Natural killer cell (primary cell): Measurements from ENCODE around the gene CALB2. TPM values are rescaled to one million over a fixed set of nuclear protein-coding genes. Genes with fewer than 3 reads are reported as not detected.

Experiments used
- ATAC-seq, 3 donors: fragments of 150-1000 bp in 2 of 3; fragments of 200-7000 bp in 1 of 3; cut with Tn5 transposase; 1 replicate in 1 of 3; 2 replicates in 2 of 3; pipeline ENCODE4 v1.10.0; 2021; ENCODE audit warnings: mild to moderate bottlenecking in 2 of 3, moderate library complexity in 2 of 3
- DNase-seq, 2 donors: peaks; one replicate each; pipeline versions ENCODE4 v3.0.0 to v3.0.0-alpha.2; 2013 to 2021; ENCODE audit warnings: mixed read lengths in 1 of 2
- H3K27ac ChIP-seq: one replicate; pipeline ENCODE4 v1.5.1; 2013; ENCODE audit warnings: mild to moderate bottlenecking, low read length
- H3K27me3 ChIP-seq: one replicate; pipeline ENCODE4 v1.6.1; 2013; ENCODE audit warnings: low read length; ENCODE audit not compliant: control insufficient read depth, insufficient read depth
- H3K36me3 ChIP-seq: one replicate; pipeline ENCODE4 v1.6.1; 2013; ENCODE audit warnings: low read length; ENCODE audit not compliant: control insufficient read depth, insufficient read depth
- H3K4me1 ChIP-seq: one replicate; pipeline ENCODE4 v1.6.1; 2013; ENCODE audit warnings: low read length; ENCODE audit not compliant: control insufficient read depth, insufficient read depth
- H3K4me3 ChIP-seq: one replicate; pipeline ENCODE4 v1.5.1; 2013; ENCODE audit warnings: low read length
- H3K9me3 ChIP-seq: one replicate; pipeline ENCODE4 v1.6.1; 2013; ENCODE audit warnings: low read length; ENCODE audit not compliant: control insufficient read depth, insufficient read depth
- H3K27ac Mint-ChIP-seq, 2 donors: one replicate each; pipeline ENCODE4 v1.8.0; 2022; ENCODE audit warnings: mild to moderate bottlenecking in 2 of 2, mixed read lengths in 2 of 2, moderate library complexity in 1 of 2
- H3K27me3 Mint-ChIP-seq, 2 donors: one replicate each; pipeline ENCODE4 v1.8.0; 2022; ENCODE audit warnings: low read depth in 2 of 2, mixed read lengths in 2 of 2
- H3K36me3 Mint-ChIP-seq: one replicate; pipeline ENCODE4 v1.8.0; 2022; ENCODE audit warnings: mixed read lengths
- H3K4me1 Mint-ChIP-seq, 2 donors: one replicate each; pipeline ENCODE4 v1.8.0; 2022; ENCODE audit warnings: mixed read lengths in 2 of 2
- H3K4me3 Mint-ChIP-seq: one replicate; pipeline ENCODE4 v1.8.0; 2022; ENCODE audit warnings: mild to moderate bottlenecking, moderate library complexity, mixed read lengths
- H3K9me3 Mint-ChIP-seq, 2 donors: one replicate each; pipeline ENCODE4 v1.8.0; 2022; ENCODE audit warnings: mixed read lengths in 2 of 2
- WGBS: methylation state at CpG from one replicate; pipeline ENCODE4 v1.1.7; 2013; ENCODE audit warnings: missing lambda C conversion rate; ENCODE audit not compliant: insufficient coverage; 5-methylcytosine and 5-hydroxymethylcytosine counted together
- intact Hi-C: fragments of 100-400 bp; cut with micrococcal nuclease; formaldehyde crosslinking; loops from one replicate; pipeline ENCODE4 v1.14.2; 2022
- total RNA-seq, 4 donors: library from RNA; stranded (reverse); fragments of 120-200 nt in 1 of 4; gene quantifications; one replicate each; pipeline versions ENCODE4 v1.2.3 to v1.2.4, GENCODE V29; 2013 to 2022
- TF ChIP-seq, protein P1 (sequence below): fragments of 200-600 bp; IDR thresholded peaks from one replicate; pipeline ENCODE4 v1.8.0; 2022; ENCODE audit warnings: antibody characterized with exemption

CALB2 gene
- total RNA-seq, 3 donors from 2014 or later (not counting 1 experiment from before 2014, with no cell fraction given) = not detected

DNA sequence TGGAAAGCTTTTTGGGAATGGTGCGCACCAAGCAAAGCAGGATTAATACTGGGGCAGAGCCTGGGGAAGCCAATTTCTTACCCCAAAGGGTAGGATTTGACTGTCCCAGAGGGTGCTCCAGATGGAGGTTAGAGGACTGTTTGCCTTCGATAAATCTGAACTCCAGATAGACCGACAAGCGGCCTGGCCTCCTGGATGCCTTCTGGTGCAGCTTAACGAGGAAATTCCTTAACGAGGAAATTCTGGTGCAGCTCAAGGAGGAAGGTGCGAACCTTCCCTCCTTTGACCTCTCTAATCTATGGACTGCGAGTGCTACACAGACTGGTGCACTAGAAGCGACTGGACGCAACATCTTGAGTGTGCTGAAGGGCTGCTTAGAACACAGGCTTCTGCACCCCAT is 6.5 kb downstream of the CALB2 start:
- H3K4me3 Mint-ChIP-seq = no peak overlapping the region
- Histone ChIP-seq H3K9me3 (no peaks in the 10 kb centered on the region), H3K36me3 (no peaks in the 10 kb centered on the region), H3K4me1 (no peaks in the 10 kb centered on the region), H3K4me3 (no peak overlapping the region), H3K27ac (no peak overlapping the region), H3K27me3 (no peaks in the 10 kb centered on the region)
- 87% methylated on average over 10 of the region's 10 CpGs for WGBS
- H3K9me3 Mint-ChIP-seq = no peaks in the 10 kb centered on the region
- peaks cover 0 to 5% of the 10 kb centered on the region in 2 donors for H3K4me1 Mint-ChIP-seq
- intact Hi-C loops = no loop called here
- ATAC-seq (no peak), DNase-seq (no peak)
- TF ChIP-seq, protein P1, sequence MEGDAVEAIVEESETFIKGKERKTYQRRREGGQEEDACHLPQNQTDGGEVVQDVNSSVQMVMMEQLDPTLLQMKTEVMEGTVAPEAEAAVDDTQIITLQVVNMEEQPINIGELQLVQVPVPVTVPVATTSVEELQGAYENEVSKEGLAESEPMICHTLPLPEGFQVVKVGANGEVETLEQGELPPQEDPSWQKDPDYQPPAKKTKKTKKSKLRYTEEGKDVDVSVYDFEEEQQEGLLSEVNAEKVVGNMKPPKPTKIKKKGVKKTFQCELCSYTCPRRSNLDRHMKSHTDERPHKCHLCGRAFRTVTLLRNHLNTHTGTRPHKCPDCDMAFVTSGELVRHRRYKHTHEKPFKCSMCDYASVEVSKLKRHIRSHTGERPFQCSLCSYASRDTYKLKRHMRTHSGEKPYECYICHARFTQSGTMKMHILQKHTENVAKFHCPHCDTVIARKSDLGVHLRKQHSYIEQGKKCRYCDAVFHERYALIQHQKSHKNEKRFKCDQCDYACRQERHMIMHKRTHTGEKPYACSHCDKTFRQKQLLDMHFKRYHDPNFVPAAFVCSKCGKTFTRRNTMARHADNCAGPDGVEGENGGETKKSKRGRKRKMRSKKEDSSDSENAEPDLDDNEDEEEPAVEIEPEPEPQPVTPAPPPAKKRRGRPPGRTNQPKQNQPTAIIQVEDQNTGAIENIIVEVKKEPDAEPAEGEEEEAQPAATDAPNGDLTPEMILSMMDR = no peak
- H3K36me3 Mint-ChIP-seq = no peaks in the 10 kb centered on the region
- peaks cover 0 to 9% of the 10 kb centered on the region in 2 donors for H3K27me3 Mint-ChIP-seq
- H3K27ac Mint-ChIP-seq = no peak overlapping the region

DNA sequence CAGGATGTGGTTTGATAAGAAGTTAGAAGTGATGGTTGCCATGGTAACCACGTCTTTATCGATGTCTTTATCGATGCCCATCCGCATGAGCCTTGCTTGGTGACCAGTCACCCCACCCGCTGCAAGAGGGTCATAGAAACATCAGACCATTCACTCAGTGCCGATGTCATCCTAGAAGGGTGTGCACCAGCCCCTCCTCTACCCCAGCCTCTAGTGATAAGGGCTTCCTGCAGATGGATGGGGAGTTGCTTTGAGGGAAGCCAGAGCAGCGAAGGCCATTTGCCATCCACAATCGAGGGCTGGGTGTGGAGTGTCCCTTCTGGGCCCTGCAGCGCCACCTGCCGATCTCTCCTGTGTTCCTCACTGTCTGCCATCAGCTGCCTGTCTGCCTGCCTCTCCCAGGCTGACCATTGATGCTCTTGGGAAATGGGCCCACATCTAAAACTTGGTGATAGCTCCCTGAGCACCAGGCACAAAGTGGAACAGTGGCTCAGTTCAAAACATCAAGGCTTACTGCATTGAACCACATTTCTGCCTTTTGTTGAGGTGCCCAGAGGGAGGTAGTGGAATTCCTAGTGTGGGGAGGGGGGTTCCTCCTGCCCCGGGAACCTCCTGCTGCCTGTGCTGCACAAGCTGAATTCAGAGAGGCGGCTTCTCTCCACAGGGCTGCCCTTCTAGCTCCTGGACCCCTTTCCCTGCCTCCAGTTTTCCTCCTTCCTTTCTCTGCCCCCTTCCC is 8.9 kb downstream of the CALB2 start:
- H3K27ac Mint-ChIP-seq = no peak overlapping the region
- Histone ChIP-seq H3K27ac (no peak overlapping the region), H3K27me3 (no peaks in the 10 kb centered on the region), H3K4me3 (no peak overlapping the region), H3K4me1 (no peaks in the 10 kb centered on the region), H3K36me3 (no peaks in the 10 kb centered on the region), H3K9me3 (no peaks in the 10 kb centered on the region)
- peaks cover 0 to 5% of the 10 kb centered on the region in 2 donors for H3K4me1 Mint-ChIP-seq
- no peaks in the 10 kb centered on the region for H3K9me3 Mint-ChIP-seq
- TF ChIP-seq, protein P1 = no peak
- WGBS = 59% methylated on average over 12 of the region's 12 CpGs
- H3K27me3 Mint-ChIP-seq = peaks cover 7 to 16% of the 10 kb centered on the region in 2 donors
- ATAC-seq (peak in 2 of 3 donors; percentile 36 to 59), DNase-seq (peak in 1 of 2 donors; percentile 16)
- no peak overlapping the region for H3K4me3 Mint-ChIP-seq
- intact Hi-C loops = no loop called here
- no peaks in the 10 kb centered on the region for H3K36me3 Mint-ChIP-seq

DNA sequence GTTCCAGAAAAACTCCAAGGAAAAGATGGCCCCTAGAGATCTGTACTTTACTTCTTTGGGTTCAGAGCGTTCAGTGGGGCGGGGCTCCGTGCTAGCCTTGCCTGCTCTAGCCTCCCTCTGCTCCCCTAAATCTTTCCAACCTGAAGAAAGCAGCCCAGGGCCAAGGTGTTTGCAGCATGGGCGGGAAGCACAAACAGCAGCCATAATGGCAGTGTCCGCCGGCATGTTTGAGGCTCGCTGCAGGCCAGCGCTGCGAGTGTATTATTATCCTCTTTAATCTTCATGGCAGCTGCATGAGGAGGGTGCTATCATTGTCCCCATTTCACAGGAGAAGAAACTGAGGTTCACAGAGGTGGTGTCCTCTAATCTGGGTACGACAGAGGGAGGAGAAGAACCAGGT is 10.4 kb downstream of the CALB2 start:
- H3K27me3 Mint-ChIP-seq = peaks cover 7 to 16% of the 10 kb centered on the region in 2 donors
- TF ChIP-seq, protein P1 = no peak
- H3K4me3 ChIP-seq = no peak overlapping the region
- no peaks in the 10 kb centered on the region for H3K36me3 ChIP-seq
- no peaks in the 10 kb centered on the region for H3K9me3 Mint-ChIP-seq
- peaks cover 0 to 5% of the 10 kb centered on the region in 2 donors for H3K4me1 Mint-ChIP-seq
- ATAC-seq (no peak), DNase-seq (no peak)
- intact Hi-C loops = no loop called here
- 90% methylated on average over 10 of the region's 10 CpGs for WGBS
- no peak overlapping the region for H3K27ac ChIP-seq
- no peaks in the 10 kb centered on the region for H3K4me1 ChIP-seq
- H3K27me3 ChIP-seq = no peaks in the 10 kb centered on the region
- no peaks in the 10 kb centered on the region for H3K36me3 Mint-ChIP-seq
- no peaks in the 10 kb centered on the region for H3K9me3 ChIP-seq
- H3K27ac Mint-ChIP-seq = no peak overlapping the region
- H3K4me3 Mint-ChIP-seq = no peak overlapping the region

DNA sequence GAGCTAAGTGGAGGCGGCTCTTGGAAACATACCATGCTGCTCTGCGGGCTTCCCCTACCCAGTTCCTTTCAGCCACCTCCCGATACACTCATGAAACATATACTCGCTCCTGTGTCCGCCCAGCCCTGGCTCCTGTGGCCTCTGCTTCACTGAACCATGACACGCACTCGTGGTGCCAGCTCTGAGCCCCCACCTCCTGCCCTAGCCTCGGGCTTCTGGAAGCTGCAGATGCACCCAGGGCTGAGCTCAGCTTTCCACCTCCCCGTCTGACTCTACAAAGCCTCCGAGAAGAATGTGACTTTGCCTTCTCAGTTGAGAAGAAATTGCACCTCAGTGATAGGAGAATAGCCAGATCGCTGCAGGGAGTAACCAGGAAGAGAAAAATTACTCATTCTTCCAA is 11.0 kb downstream of the CALB2 start:
- no peak for DNase-seq
- Mint-ChIP-seq H3K27ac (no peak overlapping the region), H3K27me3 (peaks cover 7 to 21% of the 10 kb centered on the region in 2 donors), H3K36me3 (no peaks in the 10 kb centered on the region), H3K4me1 (peaks cover 0 to 5% of the 10 kb centered on the region in 2 donors), H3K4me3 (no peak overlapping the region), H3K9me3 (no peaks in the 10 kb centered on the region)
- Histone ChIP-seq H3K4me3 (no peak overlapping the region), H3K4me1 (no peaks in the 10 kb centered on the region), H3K27me3 (no peaks in the 10 kb centered on the region), H3K36me3 (no peaks in the 10 kb centered on the region), H3K9me3 (no peaks in the 10 kb centered on the region), H3K27ac (no peak overlapping the region)
- intact Hi-C loops = no loop called here
- TF ChIP-seq, protein P1 = no peak
- ATAC-seq = no peak
- WGBS = 67% methylated on average over 11 of the region's 11 CpGs
